Osteocyte (in vitro differentiated cells): ENCODE measurements around the gene MNX1. TPM values are rescaled to one million over a fixed set of nuclear protein-coding genes. Genes with fewer than 3 reads are reported as not detected.

ENCODE experiments used
- DNase-seq: peaks from one replicate; pipeline ENCODE4 v3.0.0; 2021; ENCODE audit warnings: mixed read lengths; ENCODE audit not compliant: unreplicated experiment; ENCODE audit errors: extremely low spot score
- H3K27ac Mint-ChIP-seq: one replicate; pipeline ENCODE4 v1.8.0; 2021; ENCODE audit warnings: mild to moderate bottlenecking, mixed read lengths; ENCODE audit not compliant: unreplicated experiment
- H3K27me3 Mint-ChIP-seq: one replicate; pipeline ENCODE4 v1.8.0; 2021; ENCODE audit warnings: mixed read lengths; ENCODE audit not compliant: unreplicated experiment
- H3K36me3 Mint-ChIP-seq: one replicate; pipeline ENCODE4 v1.8.0; 2021; ENCODE audit warnings: mixed read lengths; ENCODE audit not compliant: unreplicated experiment
- H3K4me1 Mint-ChIP-seq: one replicate; pipeline ENCODE4 v1.8.0; 2021; ENCODE audit warnings: mixed read lengths; ENCODE audit not compliant: unreplicated experiment
- H3K4me3 Mint-ChIP-seq: one replicate; pipeline ENCODE4 v1.8.0; 2021; ENCODE audit warnings: mild to moderate bottlenecking, moderate library complexity, mixed read lengths; ENCODE audit not compliant: unreplicated experiment
- H3K9me3 Mint-ChIP-seq: one replicate; pipeline ENCODE4 v1.8.0; 2021; ENCODE audit warnings: mixed read lengths; ENCODE audit not compliant: unreplicated experiment
- total RNA-seq: library from RNA; stranded (reverse); gene quantifications from 2 replicates; pipeline ENCODE4 v1.2.1, GENCODE V29; 2021
- TF ChIP-seq, protein P1 (sequence below): fragments of 200-600 bp; sonication (generic); IDR thresholded peaks from 2 replicates; pipeline ENCODE4 v1.5.0; 2021; ENCODE audit warnings: antibody characterized with exemption, mild to moderate bottlenecking, moderate library complexity

MNX1 gene
- total RNA-seq, 1 donor from 2014 or later, result not detected

DNA sequence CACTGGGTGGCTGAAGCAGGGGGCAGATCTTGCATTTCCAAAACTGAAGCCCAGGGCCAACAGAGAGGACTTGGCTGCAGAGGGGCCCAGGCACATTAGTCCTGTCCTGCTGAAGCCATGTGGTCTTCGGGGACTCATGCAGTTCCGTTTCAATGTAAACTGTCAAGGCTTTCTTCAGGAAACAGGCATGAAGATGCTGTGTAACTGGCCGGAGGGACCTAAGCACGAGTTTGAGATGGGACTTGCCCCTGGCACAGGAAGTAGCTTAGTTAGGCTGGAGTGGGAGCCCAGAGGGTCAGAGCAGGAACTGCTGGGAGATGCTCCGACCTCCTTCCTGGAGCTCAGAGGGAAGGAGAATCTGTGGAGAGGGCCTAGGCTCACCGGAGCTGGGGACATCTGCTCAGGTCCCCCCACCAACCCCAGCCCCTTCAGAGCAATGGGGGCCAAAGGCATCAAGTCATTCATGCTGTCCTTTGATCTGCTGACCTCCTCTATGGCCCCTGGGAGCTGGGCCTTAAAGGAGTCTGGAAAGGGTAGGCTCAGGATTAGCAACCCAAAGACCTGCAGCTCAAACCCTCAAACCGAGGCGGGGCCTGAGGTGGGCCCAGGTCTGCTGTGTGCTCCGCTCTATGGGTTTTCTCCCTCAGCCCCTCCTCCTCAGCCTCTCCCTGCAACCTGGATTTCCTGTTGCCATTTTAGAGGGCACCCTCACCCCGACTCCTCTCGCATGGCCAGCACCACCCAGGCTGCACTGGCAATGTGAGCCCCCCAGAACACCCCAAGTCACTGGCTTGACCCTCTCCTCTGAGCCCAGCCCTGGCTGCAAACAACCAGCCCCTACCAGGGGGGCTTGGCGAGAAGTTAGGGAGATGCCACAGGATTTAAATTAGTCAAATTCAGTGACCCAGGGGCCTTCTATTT, 4.4 kb upstream of the MNX1 start:
- Mint-ChIP-seq H3K4me3 (no peak overlapping the region), H3K27me3 (peaks cover 81% of the 10 kb centered on the region)
- DNase-seq, result no peak

GRCh38 chr7:157013602-157014549, 3.4 kb upstream of the MNX1 start:
- Mint-ChIP-seq H3K4me1 (peaks cover 7% of the 10 kb centered on the region), H3K36me3 (no peaks in the 10 kb centered on the region), H3K27ac (no peak overlapping the region), H3K4me3 (no peak overlapping the region), H3K27me3 (peaks cover 81% of the 10 kb centered on the region), H3K9me3 (no peaks in the 10 kb centered on the region)
- TF ChIP-seq, protein P1, sequence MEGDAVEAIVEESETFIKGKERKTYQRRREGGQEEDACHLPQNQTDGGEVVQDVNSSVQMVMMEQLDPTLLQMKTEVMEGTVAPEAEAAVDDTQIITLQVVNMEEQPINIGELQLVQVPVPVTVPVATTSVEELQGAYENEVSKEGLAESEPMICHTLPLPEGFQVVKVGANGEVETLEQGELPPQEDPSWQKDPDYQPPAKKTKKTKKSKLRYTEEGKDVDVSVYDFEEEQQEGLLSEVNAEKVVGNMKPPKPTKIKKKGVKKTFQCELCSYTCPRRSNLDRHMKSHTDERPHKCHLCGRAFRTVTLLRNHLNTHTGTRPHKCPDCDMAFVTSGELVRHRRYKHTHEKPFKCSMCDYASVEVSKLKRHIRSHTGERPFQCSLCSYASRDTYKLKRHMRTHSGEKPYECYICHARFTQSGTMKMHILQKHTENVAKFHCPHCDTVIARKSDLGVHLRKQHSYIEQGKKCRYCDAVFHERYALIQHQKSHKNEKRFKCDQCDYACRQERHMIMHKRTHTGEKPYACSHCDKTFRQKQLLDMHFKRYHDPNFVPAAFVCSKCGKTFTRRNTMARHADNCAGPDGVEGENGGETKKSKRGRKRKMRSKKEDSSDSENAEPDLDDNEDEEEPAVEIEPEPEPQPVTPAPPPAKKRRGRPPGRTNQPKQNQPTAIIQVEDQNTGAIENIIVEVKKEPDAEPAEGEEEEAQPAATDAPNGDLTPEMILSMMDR, result no peak
- no peak for DNase-seq

More for the DNA sequence above, 4.4 kb upstream of the MNX1 start:
- Mint-ChIP-seq H3K36me3 (no peaks in the 10 kb centered on the region), H3K27ac (no peak overlapping the region), H3K9me3 (no peaks in the 10 kb centered on the region), H3K4me1 (peaks cover 6% of the 10 kb centered on the region)
- TF ChIP-seq, protein P1, result no peak

- TF ChIP-seq, protein P1, result no peak
- H3K27me3 Mint-ChIP-seq, result peaks cover 82% of the 10 kb centered on the region
- H3K36me3 Mint-ChIP-seq, result no peaks in the 10 kb centered on the region
- peaks cover 7% of the 10 kb centered on the region for H3K4me1 Mint-ChIP-seq
- H3K4me3 Mint-ChIP-seq, result no peak overlapping the region
- no peak overlapping the region for H3K27ac Mint-ChIP-seq
- DNase-seq, result no peak
- no peaks in the 10 kb centered on the region for H3K9me3 Mint-ChIP-seq
Observed at GRCh38 chr7:157013101-157013500, 2.6 kb upstream of the MNX1 start.

DNA sequence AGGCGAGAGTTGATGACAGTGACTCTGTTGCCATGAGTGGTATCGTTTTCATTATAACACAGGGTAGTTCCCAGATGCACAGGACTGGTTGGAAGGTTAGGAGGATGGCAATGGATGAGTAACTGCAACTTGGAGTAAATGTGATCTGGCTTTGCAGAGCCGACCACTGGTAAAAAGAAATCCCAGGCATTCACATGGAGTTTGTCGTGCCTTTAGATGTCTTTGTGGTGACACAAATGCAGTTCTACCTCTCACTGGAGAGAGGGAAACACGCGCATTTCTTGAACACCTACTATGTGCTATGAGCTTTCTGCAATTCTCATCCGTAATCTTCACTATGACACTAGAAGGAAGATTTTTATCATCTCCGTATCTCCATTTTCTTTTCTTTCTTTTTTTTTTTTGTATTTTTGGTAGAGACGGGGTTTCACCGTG, 1.7 kb upstream of the MNX1 start:
- Mint-ChIP-seq H3K27ac (no peak overlapping the region), H3K4me3 (no peak overlapping the region), H3K36me3 (no peaks in the 10 kb centered on the region)

More for the DNA sequence above, 1.7 kb upstream of the MNX1 start:
- no peaks in the 10 kb centered on the region for H3K9me3 Mint-ChIP-seq
- TF ChIP-seq, protein P1, result no peak
- H3K4me1 Mint-ChIP-seq, result peaks cover 7% of the 10 kb centered on the region
- peaks cover 85% of the 10 kb centered on the region for H3K27me3 Mint-ChIP-seq
- no peak for DNase-seq
